Measurements from ENCODE around the gene PML.

Gene PML

GRCh38 chr15:73994413-73994883 is at the start of gene PML:
Gene PML (plus strand): TSS chr15:73994716. CDS start chr15:73994813, 97 bp downstream.
- peak; percentile 91 for DNase-seq (ENCODE audit: low read depth)

- DNase-seq (ENCODE audit: low read depth), result no peak
Observed at GRCh38 chr15:73945130-73945508, 49.4 kb upstream of the PML start.

- DNase-seq (ENCODE audit: low read depth), result no peak
Observed at GRCh38 chr15:73946046-73946721, 48.3 kb upstream of the PML start.

- DNase-seq (ENCODE audit: low read depth), result no peak
Observed at GRCh38 chr15:73946795-73947370, 47.6 kb upstream of the PML start.

GRCh38 chr15:73947651-73948050 is 46.9 kb upstream of the PML start:
- DNase-seq (ENCODE audit: low read depth), result no peak

- no peak for DNase-seq (ENCODE audit: low read depth)
Observed at GRCh38 chr15:73948396-73948795, 46.1 kb upstream of the PML start.

GRCh38 chr15:73948982-73949381 is 45.5 kb upstream of the PML start:
- no peak for DNase-seq (ENCODE audit: low read depth)

GRCh38 chr15:73949496-73949895 is 45.0 kb upstream of the PML start:
- DNase-seq (ENCODE audit: low read depth), result no peak

- no peak for DNase-seq (ENCODE audit: low read depth)
Observed at GRCh38 chr15:73950479-73950830, 44.1 kb upstream of the PML start.

- peak; percentile 95 for DNase-seq (ENCODE audit: low read depth)
Observed at GRCh38 chr15:73950831-73951561, 43.5 kb upstream of the PML start.

GRCh38 chr15:73951601-73952000 is 42.9 kb upstream of the PML start:
- no peak for DNase-seq (ENCODE audit: low read depth)

- DNase-seq (ENCODE audit: low read depth), result no peak
Observed at GRCh38 chr15:73952171-73952912, 42.2 kb upstream of the PML start.

GRCh38 chr15:73952913-73953750 is 41.4 kb upstream of the PML start:
- DNase-seq (ENCODE audit: low read depth), result no peak

- DNase-seq (ENCODE audit: low read depth), result no peak
Observed at GRCh38 chr15:73954188-73955145, 40.0 kb upstream of the PML start.

- no peak for DNase-seq (ENCODE audit: low read depth)
Observed at GRCh38 chr15:73955326-73955725, 39.2 kb upstream of the PML start.

- DNase-seq (ENCODE audit: low read depth), result no peak
Observed at GRCh38 chr15:73955861-73956742, 38.4 kb upstream of the PML start.

GRCh38 chr15:73956743-73957135 is 37.8 kb upstream of the PML start:
- DNase-seq (ENCODE audit: low read depth), result peak; percentile 82

- no peak for DNase-seq (ENCODE audit: low read depth)
Observed at GRCh38 chr15:73957276-73957675, 37.2 kb upstream of the PML start.

- DNase-seq (ENCODE audit: low read depth), result no peak
Observed at GRCh38 chr15:73957785-73958184, 36.7 kb upstream of the PML start.
